HepG2 (cell line): ENCODE measurements around the gene UBE2I. TPM values are rescaled to one million over a fixed set of nuclear protein-coding genes. Genes with fewer than 3 reads are reported as not detected.

ENCODE experiments used
- ATAC-seq: fragments of 200-7000 bp; cut with Tn5 transposase; 3 replicates; pipeline ENCODE4 v1.9.1; 2020; ENCODE audit warnings: mild to moderate bottlenecking, moderate library complexity
- BruUV-seq: library from RNA; stranded (reverse); fragments of 400-500 nt; replicated peaks from 2 replicates; lab custom pipeline; 2021; lab: Mats Ljungman, UMichigan
- CTCF ChIA-PET: fragments of 300-600 bp; formaldehyde crosslinking; extraction: SDS; loops from one replicate; lab custom pipeline; 2021; ENCODE audit warnings: low total read pairs, inconsistent platforms, low intra/inter-chr PET ratio; lab: Yijun Ruan, JAX
- POLR2A ChIA-PET: fragments of 350-600 bp; sonication (Branson Sonifier 250); formaldehyde crosslinking; loops from one replicate; lab custom pipeline; 2020; ENCODE audit warnings: antibody characterized with exemption, inconsistent platforms; lab: Yijun Ruan, JAX
- DNase-seq: peaks from one replicate; pipeline ENCODE4 v3.0.0-alpha.2; 2015; ENCODE audit warnings: low spot score
- FAIRE-seq: peaks from 3 replicates; lab custom pipeline; 2011; peaks lifted over from hg19 to GRCh38; lab: Jason Lieb, UNC
- H2AFZ ChIP-seq: one replicate; pipeline ENCODE4 v1.6.1; 2011; ENCODE audit warnings: low read length, inconsistent platforms
- H3K27ac ChIP-seq: fragments of 300-600 bp; 3 replicates; pipeline ENCODE4 v1.8.0; 2011; ENCODE audit warnings: mixed run types, mild to moderate bottlenecking, mixed read lengths, low read length, inconsistent platforms; ENCODE audit not compliant: insufficient read depth; ENCODE audit errors: extremely low read length
- H3K27me3 ChIP-seq, 2 experiments: fragments of 200-600 bp in 1 of 2; 2 replicates in 1 of 2; 3 replicates in 1 of 2; pipeline versions ENCODE4 v1.6.0 to v1.8.0; 2011; ENCODE audit warnings: low read length in 2 of 2, mild to moderate bottlenecking in 2 of 2, moderate library complexity in 2 of 2, inconsistent platforms in 1 of 2; ENCODE audit not compliant: insufficient read depth in 2 of 2, control insufficient read depth in 1 of 2
- H3K36me3 ChIP-seq, 2 experiments: fragments of 200-600 bp in 1 of 2; replicated peaks in 1 of 2; 2 replicates in 1 of 2; 3 replicates in 1 of 2; pipeline versions ENCODE4 v1.5.1 to v1.8.0; 2011; ENCODE audit warnings: low read length in 2 of 2, inconsistent platforms in 1 of 2; ENCODE audit not compliant: insufficient read depth in 2 of 2, control insufficient read depth in 1 of 2
- H3K4me1 ChIP-seq: 2 replicates; pipeline ENCODE4 v1.5.1; 2012; ENCODE audit warnings: low read length, inconsistent platforms; ENCODE audit not compliant: insufficient read depth
- H3K4me2 ChIP-seq: 2 replicates; pipeline ENCODE4 v1.6.0; 2011; ENCODE audit warnings: low read depth, low read length, inconsistent platforms
- H3K4me3 ChIP-seq, 3 experiments: fragments of 200-600 bp in 1 of 3; sonication (generic), shearing (Covaris generic) in 1 of 3; replicated peaks in 1 of 3; 2 replicates each; pipeline ENCODE4 v1.5.1; 2011 to 2016; ENCODE audit warnings: low read length in 3 of 3, inconsistent platforms in 2 of 3, low read depth in 2 of 3, mild to moderate bottlenecking in 2 of 3, control low read depth in 1 of 3, mixed read lengths in 1 of 3; ENCODE audit not compliant: insufficient read depth in 1 of 3
- H3K79me2 ChIP-seq: one replicate; pipeline ENCODE4 v1.6.1; 2011; ENCODE audit warnings: low read length, inconsistent platforms; ENCODE audit not compliant: insufficient read depth
- H3K9ac ChIP-seq: 2 replicates; pipeline ENCODE4 v1.6.0; 2011; ENCODE audit warnings: mild to moderate bottlenecking, low read depth, low read length, inconsistent platforms; ENCODE audit not compliant: insufficient read depth
- H3K9me3 ChIP-seq: 2 replicates; pipeline ENCODE4 v1.5.1; 2012; ENCODE audit warnings: mild to moderate bottlenecking, low read length
- H4K20me1 ChIP-seq: 2 replicates; pipeline ENCODE4 v1.6.0; 2011; ENCODE audit warnings: inconsistent platforms, mild to moderate bottlenecking, low read length, moderate library complexity; ENCODE audit not compliant: insufficient read depth
- ARID5B ChIP-seq: IDR thresholded peaks from 2 replicates; pipeline ENCODE4 v1.4.0; 2020; ENCODE audit warnings: mild to moderate bottlenecking, missing genetic modification reagents
- BATF2 ChIP-seq: sonication (generic); formaldehyde crosslinking; IDR thresholded peaks from 2 replicates; pipeline ENCODE4 v1.8.0; 2022; ENCODE audit warnings: mild to moderate bottlenecking, missing genetic modification reagents, moderate library complexity
- FOSL1 ChIP-seq: sonication (generic); formaldehyde crosslinking; IDR thresholded peaks from 2 replicates; pipeline ENCODE4 v1.9.0; 2021; ENCODE audit warnings: missing genetic modification reagents, borderline replicate concordance
- FOSL2 ChIP-seq: sonication (generic); formaldehyde crosslinking; IDR thresholded peaks from 2 replicates; pipeline ENCODE4 v1.4.0; 2020; ENCODE audit warnings: missing genetic modification reagents
- FOXK2 ChIP-seq: fragments of 450-650 bp; IDR thresholded peaks from 2 replicates; pipeline ENCODE4 v1.6.1; 2016
- GMEB1 ChIP-seq: sonication (generic); formaldehyde crosslinking; IDR thresholded peaks from 2 replicates; pipeline ENCODE4 v1.5.1; 2020; ENCODE audit warnings: missing genetic modification reagents, mild to moderate bottlenecking, borderline replicate concordance
- HOMEZ ChIP-seq: IDR thresholded peaks from 2 replicates; pipeline ENCODE4 v1.6.1; 2016; ENCODE audit warnings: low read depth
- IRF2 ChIP-seq: IDR thresholded peaks from 2 replicates; pipeline ENCODE4 v1.6.1; 2018; ENCODE audit warnings: missing genetic modification reagents, missing compliant biosample characterization
- MXI1 ChIP-seq: IDR thresholded peaks from 3 replicates; pipeline ENCODE4 v1.6.1; 2012; ENCODE audit warnings: low read depth, low read length, inconsistent platforms, borderline replicate concordance
- NR3C1 ChIP-seq: sonication (generic); formaldehyde crosslinking; IDR thresholded peaks from 2 replicates; pipeline ENCODE4 v1.4.0; 2020; ENCODE audit warnings: missing genetic modification reagents
- ZNF24 ChIP-seq: fragments of 450-650 bp; IDR thresholded peaks from 2 replicates; pipeline ENCODE4 v1.6.1; 2017; ENCODE audit warnings: antibody characterized with exemption, mild to moderate bottlenecking
- ZNF331 ChIP-seq: sonication (generic); formaldehyde crosslinking; IDR thresholded peaks from 2 replicates; pipeline ENCODE4 v1.4.0; 2020; ENCODE audit warnings: missing genetic modification reagents
- ZXDC ChIP-seq: sonication (generic); formaldehyde crosslinking; IDR thresholded peaks from 2 replicates; pipeline ENCODE4 v1.5.0; 2020; ENCODE audit warnings: mild to moderate bottlenecking, missing genetic modification reagents
- WGBS: methylation state at CpG from one replicate; pipeline ENCODE4 v1.1.6; 2017; ENCODE audit warnings: low lambda C conversion rate; 5-methylcytosine and 5-hydroxymethylcytosine counted together
- in situ Hi-C: cut with HindIII; loops from 2 replicates; pipeline ENCODE4 v1.10.0; 2017; ENCODE audit warnings: low pct_unique_long_range_greater_than_20kb; ENCODE audit not compliant: extremely low pct_ligation_motif_present
- intact Hi-C: fragments of 100-400 bp; cut with micrococcal nuclease; formaldehyde crosslinking; loops from one replicate; pipeline ENCODE4 v1.10.0; 2022; ENCODE audit not compliant: unreplicated experiment
- polyA plus RNA-seq, 8 experiments: library from polyadenylated mRNA; depleted of rRNA in 3 of 8; stranded (reverse) in 7 of 8; unstranded in 1 of 8; fragments of >200 nt; fragmentation: Illumina TruSeq in 4 of 8; extraction: Trizol in 4 of 8; gene quantifications; 2 replicates each; pipeline versions ENCODE4 v1.2.1 to v1.2.3, GENCODE V29; 2011 to 2016; ENCODE audit warnings: low read depth in 4 of 8, missing spikeins in 1 of 8, mixed read lengths in 1 of 8; ENCODE audit not compliant: insufficient read depth in 1 of 8
- total RNA-seq, 5 experiments: library from RNA; depleted of rRNA; stranded (reverse); fragments of >200 nt; fragmentation: Illumina TruSeq; extraction: Trizol; gene quantifications; 2 replicates each; pipeline ENCODE4 v1.2.3, GENCODE V29; 2016; ENCODE audit warnings: low read depth in 1 of 5

Gene UBE2I
- total and polyA plus RNA-seq, 2 of the 13 experiments (the other 11 are each of a cell fraction or from before 2014, with no cell fraction given), result 75.8 to 98.9 TPM

- Histone ChIP-seq H4K20me1 (no peaks in the 10 kb centered on the region), H3K4me2 (peak overlapping the region; percentile 44; the same call in 1 of the 2 replicates), H3K79me2 (no peaks in the 10 kb centered on the region), H3K4me1 (peaks cover 59% of the 10 kb centered on the region), H3K4me3 (no peak overlapping the region; a peak in 1 of 6 replicates), H3K27ac (peak overlapping the region; percentile 66), H2AFZ (no peak overlapping the region), H3K36me3 (no peaks in the 10 kb centered on the region), H3K9ac (peak overlapping the region; percentile 44; the same call in 1 of the 2 replicates), H3K27me3 (no peaks in the 10 kb centered on the region), H3K9me3 (no peaks in the 10 kb centered on the region)
- ChIA-PET POLR2A (interaction anchor here (0.7 to 1.1 kb wide), 4 partner anchors 8 to 26 kb away, joined by 3 to 7 read pairs (median 4); no protein-coding TSS in a partner anchor), CTCF (no interaction called here)
- DNase-seq (peak; percentile 87), ATAC-seq (peak; percentile 29; the same call in 2 of the 3 replicates), FAIRE-seq (peak; percentile 18)
- in situ Hi-C loops (no loop called here), intact Hi-C loops (no loop called here)
- BruUV-seq, result no TSS peak
- WGBS, result 21% methylated on average over 6 of the region's 6 CpGs
- TF ChIP-seq ZNF331 (CRISPR knock-in tag) (no peak), FOXK2 (peak; percentile 69), ZXDC (CRISPR knock-in tag) (no peak), FOSL1 (CRISPR knock-in tag) (peak; percentile 46; the same call in 1 of the 2 replicates), BATF2 (CRISPR knock-in tag) (no peak), IRF2 (peak; percentile 44; the same call in 1 of the 2 replicates), ZNF24 (0 out of 2 replicates have a peak, but pooled peaks have one; percentile 5), HOMEZ (CRISPR knock-in tag) (peak; percentile 31; the same call in 1 of the 2 replicates), MXI1 (peak; percentile 37; the same call in 1 of the 3 replicates), GMEB1 (no peak), FOSL2 (CRISPR knock-in tag) (peak; percentile 94), ARID5B (CRISPR knock-in tag) (peak; percentile 63; the same call in 1 of the 2 replicates), NR3C1 (CRISPR knock-in tag) (no peak)
These were observed 12.3 kb upstream of the UBE2I start for GRCh38 chr16:1297018-1297696.
